HG03460 (cell line): ENCODE measurements around the gene MRPS27.

Experiments
- ATAC-seq: cut with Tn5 transposase; IDR thresholded peaks from one replicate; pipeline ENCODE4 v1.9.1; 2021; ENCODE audit not compliant: unreplicated experiment

MRPS27 gene

GRCh38 chr5:72319976-72320752, at the start of gene MRPS27, which contains the start of gene PTCD2:
TSS of gene MRPS27 (minus strand) at chr5:72320240. CDS start at chr5:72320221, 19 bp downstream.
TSS of gene PTCD2 (plus strand) at chr5:72320373. CDS start at chr5:72320383, 10 bp downstream.
- peak; percentile 99 for ATAC-seq

- no peak for ATAC-seq
Observed at GRCh38 chr5:72369711-72370110, 49.7 kb upstream of the MRPS27 start.

- no peak for ATAC-seq
Observed at GRCh38 chr5:72369301-72369700, 49.3 kb upstream of the MRPS27 start.

- ATAC-seq: no peak
Observed at GRCh38 chr5:72368271-72368670, 48.2 kb upstream of the MRPS27 start.

- no peak for ATAC-seq
Observed at GRCh38 chr5:72366324-72366976, 46.4 kb upstream of the MRPS27 start.

- ATAC-seq: no peak
Observed at GRCh38 chr5:72364951-72365350, 44.9 kb upstream of the MRPS27 start.

GRCh38 chr5:72364171-72364570, 44.1 kb upstream of the MRPS27 start:
- no peak for ATAC-seq

- ATAC-seq: no peak
Observed at GRCh38 chr5:72363166-72363802, 43.2 kb upstream of the MRPS27 start.

- ATAC-seq: no peak
Observed at GRCh38 chr5:72359886-72360285, 39.8 kb upstream of the MRPS27 start.

GRCh38 chr5:72358925-72359324, 38.9 kb upstream of the MRPS27 start:
- ATAC-seq: no peak

- ATAC-seq: no peak
Observed at GRCh38 chr5:72356361-72356760, 36.3 kb upstream of the MRPS27 start.

GRCh38 chr5:72355706-72356299, 35.8 kb upstream of the MRPS27 start:
- no peak for ATAC-seq

- no peak for ATAC-seq
Observed at GRCh38 chr5:72353046-72353445, 33.0 kb upstream of the MRPS27 start.

GRCh38 chr5:72352616-72353015, 32.6 kb upstream of the MRPS27 start:
- no peak for ATAC-seq

GRCh38 chr5:72351376-72351775, 31.3 kb upstream of the MRPS27 start:
- no peak for ATAC-seq

GRCh38 chr5:72347801-72348308, 27.8 kb upstream of the MRPS27 start:
- no peak for ATAC-seq

GRCh38 chr5:72346398-72346797, 26.4 kb upstream of the MRPS27 start:
- ATAC-seq: no peak

- ATAC-seq: no peak
Observed at GRCh38 chr5:72338689-72339209, 18.7 kb upstream of the MRPS27 start.

GRCh38 chr5:72337159-72337558, 17.1 kb upstream of the MRPS27 start:
- ATAC-seq: no peak

- no peak for ATAC-seq
Observed at GRCh38 chr5:72330712-72331111, 10.7 kb upstream of the MRPS27 start.

- ATAC-seq: no peak
Observed at GRCh38 chr5:72328172-72328571, 8.1 kb upstream of the MRPS27 start.
